ENCODE results near the gene ALOX15B. TPM values are rescaled to one million over a fixed set of nuclear protein-coding genes. Genes with fewer than 3 reads are reported as not detected.

ALOX15B gene
- total and polyA plus RNA-seq, 10 of the 15 experiments (the other 5 are each of a cell fraction or from before 2014, with no cell fraction given) = 0.01 TPM; not detected in 9

DNA sequence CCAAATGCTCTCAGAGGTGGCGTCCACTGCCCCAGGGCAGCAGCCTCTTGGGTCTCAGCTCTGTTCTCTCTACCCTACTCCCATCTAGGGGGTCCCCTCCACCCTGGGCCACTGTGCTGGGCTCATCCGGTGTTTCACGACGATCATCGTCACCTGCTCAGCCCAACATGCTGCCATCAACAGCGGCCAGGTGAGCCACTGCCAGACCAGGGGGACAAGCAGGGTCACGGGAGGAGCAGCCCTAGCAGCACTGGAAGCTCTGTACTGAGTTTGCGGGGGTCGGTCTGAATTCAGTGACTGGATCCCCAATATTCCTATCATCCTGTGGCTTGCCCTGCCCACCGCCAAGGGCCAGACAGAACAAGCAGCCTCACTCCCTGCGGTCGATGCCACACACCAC is 32.6 kb downstream of the ALOX15B start (continued):
- TF ChIP-seq, protein P1, sequence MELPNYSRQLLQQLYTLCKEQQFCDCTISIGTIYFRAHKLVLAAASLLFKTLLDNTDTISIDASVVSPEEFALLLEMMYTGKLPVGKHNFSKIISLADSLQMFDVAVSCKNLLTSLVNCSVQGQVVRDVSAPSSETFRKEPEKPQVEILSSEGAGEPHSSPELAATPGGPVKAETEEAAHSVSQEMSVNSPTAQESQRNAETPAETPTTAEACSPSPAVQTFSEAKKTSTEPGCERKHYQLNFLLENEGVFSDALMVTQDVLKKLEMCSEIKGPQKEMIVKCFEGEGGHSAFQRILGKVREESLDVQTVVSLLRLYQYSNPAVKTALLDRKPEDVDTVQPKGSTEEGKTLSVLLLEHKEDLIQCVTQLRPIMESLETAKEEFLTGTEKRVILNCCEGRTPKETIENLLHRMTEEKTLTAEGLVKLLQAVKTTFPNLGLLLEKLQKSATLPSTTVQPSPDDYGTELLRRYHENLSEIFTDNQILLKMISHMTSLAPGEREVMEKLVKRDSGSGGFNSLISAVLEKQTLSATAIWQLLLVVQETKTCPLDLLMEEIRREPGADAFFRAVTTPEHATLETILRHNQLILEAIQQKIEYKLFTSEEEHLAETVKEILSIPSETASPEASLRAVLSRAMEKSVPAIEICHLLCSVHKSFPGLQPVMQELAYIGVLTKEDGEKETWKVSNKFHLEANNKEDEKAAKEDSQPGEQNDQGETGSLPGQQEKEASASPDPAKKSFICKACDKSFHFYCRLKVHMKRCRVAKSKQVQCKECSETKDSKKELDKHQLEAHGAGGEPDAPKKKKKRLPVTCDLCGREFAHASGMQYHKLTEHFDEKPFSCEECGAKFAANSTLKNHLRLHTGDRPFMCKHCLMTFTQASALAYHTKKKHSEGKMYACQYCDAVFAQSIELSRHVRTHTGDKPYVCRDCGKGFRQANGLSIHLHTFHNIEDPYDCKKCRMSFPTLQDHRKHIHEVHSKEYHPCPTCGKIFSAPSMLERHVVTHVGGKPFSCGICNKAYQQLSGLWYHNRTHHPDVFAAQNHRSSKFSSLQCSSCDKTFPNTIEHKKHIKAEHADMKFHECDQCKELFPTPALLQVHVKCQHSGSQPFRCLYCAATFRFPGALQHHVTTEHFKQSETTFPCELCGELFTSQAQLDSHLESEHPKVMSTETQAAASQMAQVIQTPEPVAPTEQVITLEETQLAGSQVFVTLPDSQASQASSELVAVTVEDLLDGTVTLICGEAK (IDR thresholded peaks at IDR 0.05; ENCODE audit: borderline replicate concordance) = no peak

DNA sequence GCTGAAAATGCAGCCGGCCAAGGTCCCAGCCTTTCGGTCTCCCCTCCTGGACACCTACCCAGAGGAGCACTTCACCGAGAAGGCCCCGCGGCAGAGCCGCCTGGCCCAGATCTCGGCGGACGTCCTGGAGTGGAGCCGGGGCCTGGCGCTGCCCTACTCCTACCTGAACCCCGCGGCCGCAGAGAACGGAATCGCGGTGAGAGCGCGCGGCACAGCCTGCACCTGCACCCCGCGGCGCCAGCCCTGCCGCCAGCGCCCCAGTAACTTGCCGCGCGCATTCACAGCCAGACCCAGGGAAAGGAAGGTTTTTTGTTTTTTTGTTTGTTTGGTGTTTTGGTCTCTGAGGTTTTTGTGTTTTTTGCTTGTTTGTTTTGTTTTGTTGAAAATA is 33.5 kb downstream of the ALOX15B start:
- no TSS peak for BruUV-seq (replicated peaks)
- Histone ChIP-seq H3K4me1 (ENCODE audit: control insufficient read depth, insufficient read depth, low read length) (no peaks in the 10 kb centered on the region), H3K27ac (ENCODE audit: control insufficient read depth, insufficient read depth) (no peak overlapping the region), H2AFZ (ENCODE audit: control insufficient read depth, low read depth, low read length) (no peak overlapping the region), H3K36me3 (ENCODE audit: control insufficient read depth in 2 of 2, insufficient read depth in 2 of 2, low read length in 1 of 2) (no peaks in the 10 kb centered on the region), H3K9ac (ENCODE audit: control insufficient read depth, insufficient read depth, low read length) (no peak overlapping the region), H3K27me3 (replicated peaks in 1 of 2; ENCODE audit: control insufficient read depth in 2 of 2, insufficient read depth in 2 of 2, low read length in 1 of 2) (peaks cover 8 to 20% of the 10 kb centered on the region in 2 experiments), H4K20me1 (ENCODE audit: control insufficient read depth, insufficient read depth) (no peaks in the 10 kb centered on the region), H3K79me2 (ENCODE audit: control insufficient read depth, insufficient read depth, low read length) (no peaks in the 10 kb centered on the region), H3K9me3 (replicated peaks; ENCODE audit: control insufficient read depth, insufficient read depth, low read length) (no peaks in the 10 kb centered on the region), H3K4me3 (no peak overlapping the region), H3K4me2 (ENCODE audit: control insufficient read depth, insufficient read depth) (no peak overlapping the region)
- SMC1A ChIA-PET (ENCODE audit: uncharacterized antibody, unreplicated experiment) = no interaction called here
- intact Hi-C loops (cut with micrococcal nuclease; ENCODE audit: unreplicated experiment) = loop anchor here (10.0 kb wide), 1 partner anchor 672 kb away; the partner anchor contains the start of gene CCDC42
- FAIRE-seq (no peak), ATAC-seq (no peak), DNase-seq (ENCODE audit: low read depth, low spot score) (no peak)
- RAD21 ChIA-PET (ENCODE audit: unreplicated experiment) = no interaction called here
- WGBS (ENCODE audit: insufficient coverage, insufficient replicate concordance, low lambda C conversion rate, missing lambda C conversion rate) = 46% methylated on average over 28 of the region's 28 CpGs
- CTCF ChIA-PET = interaction anchor here (1.2 to 9.4 kb wide), 4 partner anchors 11 to 45 kb away, joined by 3 to 116 read pairs (median 64); partner anchors contain the start of gene ALOXE3
- POLR2A ChIA-PET = no interaction called here
- in situ Hi-C loops (cut with MboI) = loop anchor here (10.0 kb wide), 1 partner anchor 672 kb away; the partner anchor contains the start of gene CCDC42
- TF ChIP-seq, protein P2, sequence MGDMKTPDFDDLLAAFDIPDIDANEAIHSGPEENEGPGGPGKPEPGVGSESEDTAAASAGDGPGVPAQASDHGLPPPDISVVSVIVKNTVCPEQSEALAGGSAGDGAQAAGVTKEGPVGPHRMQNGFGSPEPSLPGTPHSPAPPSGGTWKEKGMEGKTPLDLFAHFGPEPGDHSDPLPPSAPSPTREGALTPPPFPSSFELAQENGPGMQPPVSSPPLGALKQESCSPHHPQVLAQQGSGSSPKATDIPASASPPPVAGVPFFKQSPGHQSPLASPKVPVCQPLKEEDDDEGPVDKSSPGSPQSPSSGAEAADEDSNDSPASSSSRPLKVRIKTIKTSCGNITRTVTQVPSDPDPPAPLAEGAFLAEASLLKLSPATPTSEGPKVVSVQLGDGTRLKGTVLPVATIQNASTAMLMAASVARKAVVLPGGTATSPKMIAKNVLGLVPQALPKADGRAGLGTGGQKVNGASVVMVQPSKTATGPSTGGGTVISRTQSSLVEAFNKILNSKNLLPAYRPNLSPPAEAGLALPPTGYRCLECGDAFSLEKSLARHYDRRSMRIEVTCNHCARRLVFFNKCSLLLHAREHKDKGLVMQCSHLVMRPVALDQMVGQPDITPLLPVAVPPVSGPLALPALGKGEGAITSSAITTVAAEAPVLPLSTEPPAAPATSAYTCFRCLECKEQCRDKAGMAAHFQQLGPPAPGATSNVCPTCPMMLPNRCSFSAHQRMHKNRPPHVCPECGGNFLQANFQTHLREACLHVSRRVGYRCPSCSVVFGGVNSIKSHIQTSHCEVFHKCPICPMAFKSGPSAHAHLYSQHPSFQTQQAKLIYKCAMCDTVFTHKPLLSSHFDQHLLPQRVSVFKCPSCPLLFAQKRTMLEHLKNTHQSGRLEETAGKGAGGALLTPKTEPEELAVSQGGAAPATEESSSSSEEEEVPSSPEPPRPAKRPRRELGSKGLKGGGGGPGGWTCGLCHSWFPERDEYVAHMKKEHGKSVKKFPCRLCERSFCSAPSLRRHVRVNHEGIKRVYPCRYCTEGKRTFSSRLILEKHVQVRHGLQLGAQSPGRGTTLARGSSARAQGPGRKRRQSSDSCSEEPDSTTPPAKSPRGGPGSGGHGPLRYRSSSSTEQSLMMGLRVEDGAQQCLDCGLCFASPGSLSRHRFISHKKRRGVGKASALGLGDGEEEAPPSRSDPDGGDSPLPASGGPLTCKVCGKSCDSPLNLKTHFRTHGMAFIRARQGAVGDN (IDR thresholded peaks at IDR 0.05) = no peak
- TF ChIP-seq FOS (IDR thresholded peaks at IDR 0.05; ENCODE audit: borderline replicate concordance, extremely low read depth, insufficient read length) (no peak), RB1 (IDR thresholded peaks at IDR 0.05; ENCODE audit: borderline replicate concordance) (no peak)
- TF ChIP-seq, protein P3, sequence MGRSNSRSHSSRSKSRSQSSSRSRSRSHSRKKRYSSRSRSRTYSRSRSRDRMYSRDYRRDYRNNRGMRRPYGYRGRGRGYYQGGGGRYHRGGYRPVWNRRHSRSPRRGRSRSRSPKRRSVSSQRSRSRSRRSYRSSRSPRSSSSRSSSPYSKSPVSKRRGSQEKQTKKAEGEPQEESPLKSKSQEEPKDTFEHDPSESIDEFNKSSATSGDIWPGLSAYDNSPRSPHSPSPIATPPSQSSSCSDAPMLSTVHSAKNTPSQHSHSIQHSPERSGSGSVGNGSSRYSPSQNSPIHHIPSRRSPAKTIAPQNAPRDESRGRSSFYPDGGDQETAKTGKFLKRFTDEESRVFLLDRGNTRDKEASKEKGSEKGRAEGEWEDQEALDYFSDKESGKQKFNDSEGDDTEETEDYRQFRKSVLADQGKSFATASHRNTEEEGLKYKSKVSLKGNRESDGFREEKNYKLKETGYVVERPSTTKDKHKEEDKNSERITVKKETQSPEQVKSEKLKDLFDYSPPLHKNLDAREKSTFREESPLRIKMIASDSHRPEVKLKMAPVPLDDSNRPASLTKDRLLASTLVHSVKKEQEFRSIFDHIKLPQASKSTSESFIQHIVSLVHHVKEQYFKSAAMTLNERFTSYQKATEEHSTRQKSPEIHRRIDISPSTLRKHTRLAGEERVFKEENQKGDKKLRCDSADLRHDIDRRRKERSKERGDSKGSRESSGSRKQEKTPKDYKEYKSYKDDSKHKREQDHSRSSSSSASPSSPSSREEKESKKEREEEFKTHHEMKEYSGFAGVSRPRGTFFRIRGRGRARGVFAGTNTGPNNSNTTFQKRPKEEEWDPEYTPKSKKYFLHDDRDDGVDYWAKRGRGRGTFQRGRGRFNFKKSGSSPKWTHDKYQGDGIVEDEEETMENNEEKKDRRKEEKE (IDR thresholded peaks at IDR 0.05) = no peak
- TF ChIP-seq, protein P1 (IDR thresholded peaks at IDR 0.05; ENCODE audit: borderline replicate concordance) = no peak
